Stimulated activated naive CD4-positive, alpha-beta T cell (primary cell): ENCODE data around the gene OBSL1.
A peak's percentile ranks its signal among the peaks of the same experiment; 100 is the strongest.

Experiments
- DNase-seq, 6 experiments: peaks; one replicate each; lab custom pipeline; 2025; lab: John Stamatoyannopoulos, UW

The OBSL1 gene

DNA sequence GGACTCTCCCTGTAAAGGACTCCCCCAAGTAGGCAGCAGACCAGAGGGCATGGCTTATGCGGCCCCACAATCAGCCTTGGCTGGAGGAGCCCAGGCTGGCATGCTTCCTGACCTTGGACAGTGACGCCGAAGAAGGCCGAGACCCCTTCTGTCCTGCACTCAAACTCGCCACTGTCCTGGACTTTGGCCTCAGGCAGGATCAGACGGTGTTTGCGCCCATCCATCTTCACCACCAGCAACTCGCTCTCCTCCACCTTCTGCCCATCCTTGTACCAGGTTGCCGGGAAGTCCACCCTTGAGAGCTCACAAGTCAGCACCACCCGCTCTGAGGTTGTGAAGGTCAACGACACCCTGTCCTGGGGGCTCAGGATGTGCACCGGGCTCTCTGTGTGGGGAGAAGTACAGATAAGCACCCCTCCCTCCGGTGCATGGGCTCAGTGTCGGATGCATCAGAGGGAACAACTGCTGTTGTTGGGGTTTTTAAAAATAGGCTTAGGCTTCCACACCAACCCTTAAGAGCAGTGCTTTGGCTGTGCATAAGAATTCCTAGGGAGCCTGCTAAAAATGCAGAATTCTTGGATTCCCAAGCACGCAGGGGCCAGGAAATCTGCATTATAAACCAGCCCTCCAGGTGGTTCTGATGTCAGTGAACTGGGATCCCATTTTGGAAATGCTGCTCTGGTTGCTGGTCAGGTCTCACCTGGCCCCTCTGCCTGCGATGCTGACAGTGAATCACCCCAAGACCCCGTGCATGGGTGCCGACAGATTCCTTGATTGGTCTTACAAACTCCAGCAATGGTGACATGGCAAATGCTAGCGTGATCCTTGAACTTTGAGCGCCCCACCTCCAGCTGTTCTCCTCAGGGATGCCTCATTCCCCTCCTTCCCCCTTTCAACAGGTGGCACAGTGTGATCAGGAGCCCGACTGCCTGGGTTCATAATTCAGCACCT is 5.9 kb downstream of the OBSL1 start:
- no peak for DNase-seq

DNA sequence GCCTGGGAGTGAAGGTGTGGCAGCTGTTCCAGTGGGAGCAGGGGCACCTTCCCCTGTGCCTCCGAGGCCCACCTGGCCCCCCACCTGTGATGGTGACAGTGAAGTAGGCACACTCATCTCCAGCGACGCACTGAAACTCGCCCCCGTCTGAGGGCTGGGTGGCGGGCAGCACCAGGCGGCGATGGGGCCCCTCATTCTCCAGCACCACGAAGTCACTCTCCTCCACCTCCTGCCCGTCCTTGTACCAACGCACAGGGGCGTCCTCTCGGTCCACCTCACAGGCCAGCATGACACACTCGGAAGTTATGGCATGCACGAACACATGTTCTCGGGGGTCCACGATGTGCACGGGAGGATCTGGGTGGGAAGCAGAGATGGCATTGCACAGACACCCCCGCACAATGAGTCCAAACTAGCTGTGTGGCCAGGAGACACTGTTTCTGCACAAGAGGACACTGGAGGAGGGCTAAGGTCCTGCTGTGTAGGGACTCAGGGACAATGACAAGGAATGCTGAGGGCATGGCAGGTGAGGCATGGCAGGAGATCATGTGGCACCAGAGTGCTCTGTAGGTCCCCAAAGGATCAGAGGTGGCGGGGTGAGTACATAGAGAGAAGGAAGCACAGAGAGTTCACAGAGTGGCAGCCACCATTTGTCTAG is 7.9 kb downstream of the OBSL1 start:
- DNase-seq: no peak

DNA sequence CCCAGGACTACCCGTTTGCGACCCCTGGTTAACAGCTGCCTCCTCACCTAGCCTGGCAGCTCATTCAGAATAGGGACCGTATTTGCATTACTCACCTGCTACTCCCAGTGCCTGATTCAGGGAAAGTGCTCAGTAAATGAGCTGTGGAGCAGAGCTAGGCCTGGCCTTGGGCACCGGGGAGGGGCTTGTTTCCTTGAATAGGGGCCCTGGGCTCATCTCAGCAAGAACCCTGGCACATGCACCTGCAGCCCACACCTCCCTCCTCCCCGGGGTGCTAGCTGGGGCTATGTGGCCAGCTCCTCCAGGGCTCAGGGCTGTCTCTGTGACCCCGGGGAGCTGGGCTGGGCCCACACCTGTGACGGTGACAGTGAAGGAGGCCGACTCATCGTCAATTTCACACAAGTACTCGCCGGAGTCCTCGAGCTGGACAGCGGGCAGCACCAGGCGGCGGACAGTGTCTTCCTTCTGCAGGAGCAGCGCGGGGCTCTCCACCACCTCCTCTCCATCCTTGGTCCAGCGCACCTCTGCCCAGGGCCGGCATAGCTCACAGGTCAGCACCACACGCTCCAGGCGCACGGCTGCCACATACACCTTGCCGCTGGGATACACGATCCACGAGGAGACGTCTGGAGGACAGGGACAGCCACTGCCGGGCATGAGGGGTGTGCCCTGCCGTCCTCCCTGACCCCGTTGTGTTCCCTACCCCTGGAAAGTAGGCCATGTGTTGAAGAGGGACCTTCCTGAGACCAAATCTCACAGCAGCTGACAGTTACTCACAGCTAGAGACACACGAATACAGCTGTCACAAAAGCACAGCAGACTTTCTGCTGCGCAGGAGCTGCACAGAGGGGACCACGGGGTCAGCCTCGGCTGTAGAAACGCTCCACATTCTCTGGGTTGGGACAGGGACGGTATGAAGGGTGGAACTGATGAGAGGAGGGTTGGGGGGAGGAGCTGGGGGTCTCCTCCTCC is 9.0 kb downstream of the OBSL1 start:
- no peak for DNase-seq

DNA sequence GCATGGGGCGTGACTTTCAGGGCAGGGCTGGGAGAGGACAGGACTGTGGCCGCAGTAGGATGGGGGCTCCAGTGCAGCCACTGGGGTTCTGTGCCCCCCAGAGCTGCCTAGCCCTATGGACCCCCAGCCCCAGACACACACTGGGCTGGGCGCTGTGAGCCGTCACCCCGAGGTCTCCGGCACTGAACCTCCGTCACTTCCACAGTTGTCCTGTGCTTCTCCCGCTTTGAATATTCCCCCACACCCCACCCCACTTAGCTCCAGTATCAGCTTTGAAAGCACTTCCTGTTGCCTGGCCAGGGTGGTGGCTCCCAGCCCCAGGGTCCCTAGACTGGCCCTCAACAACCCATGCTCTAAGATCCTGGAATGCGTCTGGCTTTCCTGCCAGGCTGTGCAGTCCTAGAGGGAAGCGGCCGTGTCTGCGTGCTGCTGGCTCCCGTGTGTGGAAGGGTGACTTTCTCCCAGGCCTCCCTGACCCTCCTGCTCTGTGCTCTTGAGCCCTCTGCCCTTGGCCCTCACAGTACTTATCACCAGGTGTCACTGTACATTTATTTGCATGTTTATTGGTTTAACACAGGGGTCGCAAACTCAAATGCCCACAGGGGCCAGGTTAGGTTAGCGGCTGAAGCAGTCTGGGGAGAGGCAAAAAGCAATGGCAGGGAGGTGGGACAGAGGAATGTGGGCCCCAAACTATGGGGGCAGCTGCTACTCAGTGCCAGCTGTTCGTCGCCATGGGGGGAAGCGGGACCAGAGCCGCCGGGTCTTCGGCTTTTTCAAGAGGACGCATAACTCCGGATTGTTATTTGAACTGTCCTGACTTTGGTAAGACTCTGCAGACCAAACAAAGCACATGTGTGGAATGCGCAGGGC is 9.9 kb downstream of the OBSL1 start:
- DNase-seq: no peak

DNA sequence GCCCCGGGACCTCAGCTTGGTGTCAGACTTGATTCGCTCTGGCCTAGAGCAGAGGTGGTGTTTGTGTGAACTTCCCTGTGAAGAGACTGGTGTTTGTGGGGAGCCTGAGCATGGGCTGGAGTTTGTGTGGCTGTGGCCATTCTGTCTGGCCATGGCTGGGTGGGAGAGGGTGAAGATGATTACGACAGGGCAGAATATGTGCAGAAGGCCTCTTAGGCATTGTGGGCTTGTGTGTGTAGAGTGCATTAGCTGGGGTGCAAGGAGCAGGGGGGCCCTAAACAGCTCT is 10.5 kb downstream of the OBSL1 start:
- no peak for DNase-seq

DNA sequence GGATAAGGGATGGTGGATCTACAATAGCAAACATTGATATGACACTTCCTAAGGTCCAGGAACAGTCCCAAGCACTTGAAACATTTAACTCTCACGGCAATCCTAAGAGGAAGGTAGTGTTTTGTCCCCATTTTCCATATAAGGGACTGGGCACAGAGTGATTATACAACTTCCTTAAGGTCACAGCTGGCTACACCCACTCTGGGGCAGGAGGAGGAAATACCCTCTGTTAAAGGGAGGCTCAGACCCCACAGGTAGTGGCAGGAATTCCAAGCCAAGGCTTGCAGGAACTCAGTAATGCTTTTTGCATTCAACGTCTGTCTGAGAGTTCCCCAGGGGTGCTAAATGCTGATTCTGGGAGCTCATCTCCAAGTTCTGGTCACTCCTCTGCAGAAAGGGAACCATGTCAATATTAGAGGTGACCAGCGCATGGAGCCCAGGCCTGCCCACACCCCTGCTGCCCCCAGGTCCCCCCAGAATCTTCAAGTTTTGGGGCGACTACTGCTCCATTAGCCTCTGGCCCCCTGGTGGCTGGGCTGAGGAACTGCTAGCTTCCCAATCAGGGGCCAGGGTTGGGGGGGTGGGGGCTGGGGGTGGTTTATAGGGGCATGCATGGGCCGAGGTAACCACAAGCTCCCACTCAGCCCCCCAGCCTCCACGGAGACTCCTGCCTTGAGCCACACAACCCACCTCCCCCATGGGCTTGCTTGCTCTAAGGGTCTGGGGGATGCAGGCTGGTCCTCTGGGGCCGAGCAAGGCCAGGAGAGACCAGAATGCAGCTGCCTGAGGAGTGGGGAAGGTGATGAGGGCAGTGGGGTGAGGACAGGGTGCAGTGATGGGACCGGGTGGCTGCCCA is 11.1 kb downstream of the OBSL1 start:
- DNase-seq: peak in 4 of 6 experiments; percentile 10 to 29 (median 14)

DNA sequence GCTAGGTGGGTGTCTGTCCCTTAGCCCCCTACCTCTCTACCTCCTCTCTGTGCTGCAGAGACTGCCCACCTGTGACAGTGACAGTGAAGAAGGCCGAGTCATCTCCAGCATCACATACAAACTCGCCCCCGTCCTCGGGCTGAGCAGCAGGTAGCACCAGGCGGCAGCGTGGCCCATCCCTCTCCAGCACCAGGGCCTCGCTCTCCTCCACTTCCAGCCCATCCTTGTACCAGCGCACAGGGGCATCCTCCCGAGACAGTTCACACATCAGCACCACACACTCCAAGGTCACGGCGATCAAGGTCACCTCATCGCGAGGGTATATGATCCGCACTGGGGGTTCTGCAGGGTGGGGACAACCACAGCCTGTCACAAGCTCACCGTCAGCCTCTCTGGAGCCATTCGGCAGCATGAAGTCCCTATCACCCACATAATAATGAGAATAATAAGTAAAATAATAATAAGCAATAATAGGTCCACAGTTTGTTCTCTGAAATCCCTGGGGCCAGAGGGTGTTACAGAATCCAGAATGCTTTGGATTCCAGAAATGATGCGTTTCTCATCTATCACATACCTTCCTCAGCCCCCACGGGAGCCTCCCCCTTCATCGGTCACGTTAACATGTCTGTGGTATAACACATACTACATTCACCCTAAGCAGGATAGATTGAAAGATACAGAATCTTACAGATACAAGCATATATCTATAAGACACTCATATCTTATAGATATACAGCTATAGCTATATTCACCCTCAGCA is 12.0 kb downstream of the OBSL1 start:
- DNase-seq: no peak

DNA sequence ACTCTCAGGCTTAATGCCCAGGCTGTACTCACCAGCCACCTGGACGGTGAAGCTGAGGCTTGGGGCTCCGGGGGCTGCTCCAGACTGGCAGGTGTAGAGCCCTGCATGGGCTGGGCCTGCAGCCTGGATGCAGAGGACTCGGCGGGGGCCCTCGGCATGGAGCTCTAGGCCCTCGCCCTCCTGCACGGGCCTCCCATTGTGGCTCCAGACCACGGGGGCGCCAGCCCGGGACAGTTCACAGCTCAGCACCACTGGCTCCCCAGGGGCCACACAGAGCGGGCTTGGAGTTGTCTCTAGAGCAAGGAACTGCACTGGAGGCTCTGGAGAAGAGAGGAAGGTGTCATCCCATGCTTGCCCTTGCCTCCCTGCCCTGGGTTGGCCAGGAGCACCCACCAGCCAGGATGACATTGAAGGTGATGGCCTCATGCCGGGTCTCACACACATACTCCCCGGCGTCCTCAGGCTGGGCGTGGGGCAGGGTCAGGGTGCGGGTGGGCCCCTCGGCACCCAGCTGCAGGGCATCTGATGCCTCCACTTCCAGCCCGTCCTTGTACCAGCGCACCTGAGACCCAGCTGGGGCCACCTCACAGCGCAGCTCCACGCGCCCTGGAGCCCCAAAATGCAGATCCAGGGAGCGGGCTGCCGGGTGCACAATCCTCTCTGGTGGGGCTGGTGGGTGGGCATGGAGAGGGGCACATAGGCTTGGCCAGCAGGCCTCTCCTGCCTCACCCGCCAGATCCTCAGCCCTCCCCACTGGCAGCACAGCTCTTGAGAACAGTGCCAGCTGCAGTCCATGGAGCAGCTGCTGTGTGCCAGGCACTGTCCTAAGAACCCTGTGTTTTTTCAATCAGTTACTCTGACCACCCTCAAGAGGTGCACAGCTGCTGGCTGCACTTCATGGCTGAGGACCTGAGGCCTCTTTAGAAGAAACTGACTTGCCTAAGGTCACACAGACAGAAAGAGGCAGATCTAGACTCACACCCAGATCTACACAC is 13.3 kb downstream of the OBSL1 start:
- no peak for DNase-seq

DNA sequence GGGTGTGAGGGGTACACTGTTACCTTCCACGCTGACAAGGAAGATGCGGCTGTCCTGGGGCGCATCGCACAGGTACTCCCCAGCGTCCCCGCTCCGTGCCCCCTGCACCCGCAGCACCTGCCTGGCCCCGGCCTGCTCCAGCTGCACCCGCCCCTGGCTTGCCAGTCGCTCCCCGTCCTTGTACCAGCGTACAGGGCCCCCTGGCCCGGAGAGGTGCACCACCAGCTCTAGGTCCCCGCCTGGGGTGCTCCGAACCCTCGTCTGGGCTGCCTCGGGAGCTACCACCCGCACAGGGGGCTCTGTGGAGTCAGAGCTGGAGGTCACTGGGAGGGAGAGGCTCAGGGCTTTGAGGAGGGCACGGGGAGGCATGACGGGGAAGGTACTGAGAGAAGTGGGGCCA is 14.0 kb downstream of the OBSL1 start:
- no peak for DNase-seq

DNA sequence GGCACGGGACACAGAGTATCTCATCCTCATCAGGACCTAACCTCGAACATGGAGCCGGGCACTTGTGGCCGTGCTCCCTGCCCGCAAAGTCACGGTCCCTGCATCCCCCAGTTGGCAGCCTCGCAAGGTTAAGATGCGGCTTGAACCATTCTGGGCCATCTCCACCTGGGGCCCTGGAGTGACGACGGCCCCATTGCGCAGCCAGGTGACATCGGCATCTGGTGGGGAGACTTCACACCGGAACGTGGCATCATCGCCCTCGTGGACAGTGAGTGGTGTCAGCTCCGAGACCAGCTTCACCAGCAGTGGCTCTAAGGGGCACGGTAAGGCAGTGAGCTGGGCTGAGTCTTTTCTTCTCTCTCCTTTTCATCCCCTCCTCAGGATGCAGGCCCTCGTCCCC is 14.9 kb downstream of the OBSL1 start:
- DNase-seq: no peak

DNA sequence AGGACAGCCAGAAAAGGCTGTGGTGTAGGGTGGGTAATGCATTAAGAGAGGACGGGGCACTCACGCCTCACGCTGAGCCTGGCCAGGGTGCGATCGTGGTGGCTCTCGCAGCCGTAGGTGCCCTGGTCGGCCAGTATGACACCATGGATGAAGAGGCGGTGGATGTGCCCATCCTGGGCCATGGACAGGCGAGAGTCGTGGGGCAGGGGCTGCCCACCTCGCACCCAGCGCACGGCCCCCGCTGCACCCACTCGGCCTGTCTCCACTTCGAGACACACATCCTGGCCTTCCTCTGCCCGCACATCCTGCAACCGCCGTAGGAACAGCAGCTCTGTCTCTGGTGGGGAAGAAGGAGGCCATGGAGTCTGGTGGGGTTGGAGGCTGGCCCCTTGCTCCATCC is 15.4 kb downstream of the OBSL1 start:
- no peak for DNase-seq

DNA sequence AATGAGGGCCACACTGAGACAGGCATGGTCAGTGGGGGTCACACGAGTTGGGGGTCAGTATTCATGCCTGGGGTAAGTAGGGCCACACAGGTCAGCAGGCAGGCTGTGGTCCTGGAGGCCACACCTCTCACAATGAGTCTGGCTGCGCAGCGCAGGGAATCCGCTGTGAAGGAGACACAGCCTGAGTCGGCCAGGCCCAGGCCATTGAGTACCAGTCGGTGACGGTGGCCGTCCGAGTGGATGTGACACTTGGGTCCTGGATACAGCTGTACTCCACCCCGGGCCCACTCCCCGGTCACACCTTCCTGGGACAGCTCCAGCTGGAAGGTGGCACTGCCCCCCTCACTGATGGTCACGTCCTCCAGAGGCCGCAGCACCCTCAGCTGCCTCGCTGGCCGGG is 17.0 kb downstream of the OBSL1 start:
- no peak for DNase-seq

DNA sequence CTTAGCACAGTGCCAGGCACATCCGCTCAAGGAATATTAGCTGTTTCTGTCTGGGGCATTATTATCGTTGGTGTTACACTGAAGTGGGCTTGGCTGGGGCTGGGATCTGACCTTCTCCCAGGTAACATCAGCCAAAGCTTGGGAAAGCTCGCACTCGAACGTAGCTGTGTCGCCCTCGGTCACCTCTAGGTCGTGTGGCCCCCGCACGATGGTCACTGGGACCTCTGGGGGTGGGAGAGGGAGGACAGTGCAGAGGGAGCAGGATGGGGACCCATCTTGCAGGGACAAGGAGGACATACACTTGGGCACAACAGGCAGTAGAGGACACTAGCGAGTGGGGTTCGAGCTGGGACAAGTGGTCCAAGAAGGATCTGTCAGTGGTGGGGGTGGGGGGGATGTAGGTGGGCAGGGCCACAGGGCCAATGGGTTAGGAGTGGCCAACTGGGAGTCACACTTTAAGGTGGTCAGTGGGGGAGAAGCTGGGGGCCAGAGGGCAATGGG is 17.8 kb downstream of the OBSL1 start:
- no peak for DNase-seq

DNA sequence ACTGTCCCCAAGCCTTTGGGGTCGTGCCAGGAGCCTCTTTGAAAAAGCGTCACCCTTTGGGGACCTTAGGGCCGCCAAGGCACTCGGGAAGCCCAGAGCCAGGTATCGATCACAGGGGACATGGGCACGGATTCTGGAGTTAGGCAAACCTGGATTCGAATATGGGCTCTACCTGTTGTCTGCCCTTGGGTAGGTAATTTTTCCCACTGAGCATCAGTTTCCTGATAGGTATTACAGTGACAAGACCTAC is 18.2 kb downstream of the OBSL1 start:
- DNase-seq: peak in 1 of 6 experiments; percentile 25

DNA sequence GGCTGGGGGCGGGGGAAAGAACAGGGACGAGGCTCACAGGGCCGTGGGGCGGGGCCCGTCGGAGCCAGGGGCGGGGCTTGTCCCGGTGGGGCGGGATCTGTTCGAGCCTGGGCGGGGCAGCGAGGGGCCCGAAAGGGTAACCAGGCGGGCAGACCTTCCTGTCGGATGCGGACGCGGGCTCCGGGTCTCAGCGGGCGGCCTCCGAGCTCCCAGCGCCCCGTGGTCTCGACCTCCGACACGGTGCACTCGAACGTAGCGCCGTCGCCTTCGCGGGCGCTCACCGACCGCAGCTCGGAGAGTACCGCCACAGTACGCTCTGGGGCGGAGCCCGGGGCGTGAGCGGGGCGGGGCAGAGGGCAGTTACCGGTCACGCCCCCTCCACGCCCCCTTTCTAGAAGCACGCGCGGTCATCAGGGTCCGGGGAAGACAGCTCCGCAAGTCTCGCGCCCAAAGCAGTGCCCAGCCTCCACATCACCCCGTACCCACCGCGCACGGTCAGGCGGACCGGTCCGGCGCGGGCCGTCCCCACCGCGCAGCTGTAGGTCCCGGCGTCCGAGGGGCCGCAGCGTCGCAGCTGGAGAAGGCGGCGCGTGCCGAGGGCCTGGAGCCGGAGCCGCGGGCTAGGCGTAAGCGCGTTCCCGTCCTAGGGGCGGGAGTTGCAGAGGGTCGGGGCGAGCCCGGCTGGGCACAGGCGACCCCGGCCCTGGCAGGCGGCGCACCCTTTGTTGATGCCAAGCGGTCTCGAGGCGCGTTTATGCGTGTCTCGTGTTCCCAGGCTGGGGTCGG is 18.8 kb downstream of the OBSL1 start:
- DNase-seq: peak; percentile 60 to 86 (median 76)

DNA sequence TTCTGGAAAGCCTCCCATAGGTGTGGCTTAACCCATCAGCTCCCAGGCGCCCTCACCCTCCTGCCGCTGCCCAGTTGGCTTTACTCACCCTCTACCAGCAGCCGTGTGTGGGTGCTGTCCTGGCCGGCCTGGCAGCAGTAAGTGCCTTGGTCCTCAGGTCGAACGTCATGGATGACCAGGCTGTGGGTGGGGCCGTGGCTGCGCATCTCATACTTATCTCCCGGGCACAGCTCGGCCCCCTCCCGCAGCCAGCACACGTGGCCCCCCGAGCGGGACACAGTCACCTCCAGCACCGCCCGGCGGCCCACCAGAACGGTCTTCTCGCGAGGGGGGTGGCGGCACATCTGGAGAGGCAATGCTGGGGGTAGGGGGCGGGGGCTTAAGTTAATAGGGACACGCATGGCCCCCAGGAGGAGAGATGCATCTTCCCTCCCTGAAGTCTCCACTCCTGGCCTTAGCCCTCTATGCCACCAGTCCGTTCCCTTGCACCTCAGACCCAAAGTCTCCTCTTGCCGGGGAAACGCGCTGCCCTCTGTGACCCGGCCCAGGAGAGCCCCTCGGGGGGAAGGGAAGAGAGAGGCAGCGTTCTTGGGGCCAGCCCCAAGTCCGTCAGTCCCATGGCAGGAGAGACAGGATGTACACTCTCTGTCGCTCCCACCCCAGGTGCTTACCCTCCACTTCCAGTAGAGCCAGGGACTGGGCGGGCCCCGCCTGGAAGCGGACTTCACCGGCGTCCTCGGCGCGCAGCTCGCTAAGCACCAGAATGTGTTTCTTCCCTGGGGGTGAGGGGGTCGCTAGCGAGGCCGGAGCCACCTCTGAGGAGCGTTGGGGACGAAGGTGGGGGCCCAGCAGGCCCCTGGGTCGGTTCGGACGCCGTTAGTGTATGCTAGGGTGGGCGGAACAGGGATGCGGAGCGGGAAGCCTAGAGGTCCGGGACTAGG is 19.6 kb downstream of the OBSL1 start:
- no peak for DNase-seq

DNA sequence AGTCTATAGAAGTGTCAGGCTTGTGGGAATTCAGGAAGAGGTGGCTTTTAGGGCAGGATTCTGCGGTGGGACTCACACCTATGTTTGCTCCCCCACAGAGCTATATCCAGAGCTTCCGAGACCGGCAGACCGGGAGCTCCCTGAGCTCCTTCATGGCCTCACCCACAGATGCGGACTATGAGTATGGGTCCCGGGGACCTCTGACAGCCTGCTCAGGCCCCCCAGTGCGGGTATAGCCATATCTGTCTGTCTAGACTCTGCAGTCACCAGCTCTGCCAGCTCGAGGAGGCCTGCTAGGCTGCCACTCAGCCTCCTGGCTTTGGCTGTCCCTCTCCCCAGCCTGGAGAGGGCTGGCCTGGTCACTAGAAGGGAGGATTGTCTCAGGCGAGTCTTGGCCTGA is 21.7 kb downstream of the OBSL1 start:
- no peak for DNase-seq
